HG03469 (cell line): ENCODE measurements around the gene TSPEAR.
"Not testable (repeated sequence)": the region's sequence is repeated elsewhere in the genome, so short reads cannot be mapped to it uniquely, and the experiment has no call there.

Source experiments
- ATAC-seq: cut with Tn5 transposase; IDR thresholded peaks from one replicate; pipeline ENCODE4 v1.9.1; 2021; ENCODE audit warnings: mild to moderate bottlenecking, moderate library complexity, moderate number of reproducible peaks; ENCODE audit not compliant: unreplicated experiment

The TSPEAR gene

GRCh38 chr21:44636209-44637017, 75.0 kb downstream of the TSPEAR start:
- ATAC-seq: no peak

DNA sequence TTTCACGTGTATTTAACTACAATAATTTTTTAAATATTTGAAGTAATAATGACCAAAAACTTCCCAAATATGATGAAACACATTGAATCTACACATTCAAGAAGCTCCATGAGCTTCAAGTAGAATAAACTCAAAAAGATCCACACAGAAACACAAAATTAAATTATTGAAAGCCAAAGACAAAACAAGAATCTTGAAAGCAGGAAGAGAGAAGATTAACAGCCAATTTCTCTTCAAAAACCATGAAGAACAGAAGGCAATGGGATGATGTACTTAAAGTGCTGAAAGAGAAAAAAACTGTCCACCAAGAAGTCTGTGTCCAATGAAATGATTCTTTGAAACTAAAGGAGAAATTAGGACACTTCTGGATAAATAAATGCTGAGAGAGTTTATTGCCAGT, 79.3 kb downstream of the TSPEAR start:
- ATAC-seq: no peak

DNA sequence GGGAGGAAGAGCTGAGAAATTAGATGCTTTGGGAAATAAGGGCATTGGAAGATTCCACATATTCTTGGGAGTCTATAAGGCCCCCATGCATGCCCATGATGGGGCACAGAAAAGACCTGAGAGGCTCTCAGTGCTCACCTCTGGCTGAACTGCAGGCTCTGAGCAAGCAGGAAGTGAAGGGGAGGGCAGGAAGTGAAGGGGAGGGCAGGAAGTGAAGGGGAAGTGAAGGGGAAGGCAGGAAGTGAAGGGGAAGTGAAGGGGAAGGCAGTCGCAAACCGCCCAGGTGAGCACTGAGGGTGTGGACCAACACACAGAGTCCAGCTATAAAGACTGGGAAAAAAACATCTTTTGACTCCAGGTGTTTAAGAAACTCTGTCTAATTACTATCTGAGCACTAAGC, 80.9 kb downstream of the TSPEAR start:
- ATAC-seq: no peak

DNA sequence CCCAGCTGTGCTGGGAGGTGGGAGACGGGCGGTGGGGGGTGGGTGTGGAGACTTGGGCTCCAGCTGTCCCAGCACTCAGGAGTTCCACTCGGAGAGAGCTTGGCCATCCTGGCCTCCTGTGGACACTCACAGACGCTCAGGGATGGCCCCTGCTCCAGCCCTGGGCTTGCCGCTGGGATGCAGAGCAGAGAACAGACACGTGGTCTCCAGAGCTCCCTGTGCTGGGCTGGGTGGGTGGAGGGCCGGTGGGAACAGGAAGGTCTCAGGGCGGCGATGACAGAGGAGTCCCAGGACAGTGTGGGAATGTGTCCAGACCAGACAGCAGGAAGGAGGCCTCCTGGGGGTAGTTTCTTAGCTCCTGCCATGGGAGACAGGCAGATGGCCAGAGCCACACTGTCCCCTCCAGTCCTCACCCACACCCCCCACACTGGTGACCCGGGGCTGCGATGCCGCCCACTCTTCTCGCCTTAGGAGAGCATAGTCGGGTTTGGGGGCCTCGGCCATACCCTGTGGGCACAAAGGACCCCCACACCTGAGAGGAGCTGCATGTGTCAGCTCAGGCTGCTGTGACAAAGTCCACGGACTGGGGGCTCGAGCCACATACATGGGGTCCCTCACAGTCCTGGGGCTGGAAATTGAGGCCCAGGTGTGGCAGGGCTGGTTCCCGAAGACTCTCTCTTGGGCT, 82.5 kb downstream of the TSPEAR start:
- no peak for ATAC-seq

- not testable (repeated sequence) for ATAC-seq
Measured at GRCh38 chr21:44627831-44628233, 83.5 kb downstream of the TSPEAR start.

DNA sequence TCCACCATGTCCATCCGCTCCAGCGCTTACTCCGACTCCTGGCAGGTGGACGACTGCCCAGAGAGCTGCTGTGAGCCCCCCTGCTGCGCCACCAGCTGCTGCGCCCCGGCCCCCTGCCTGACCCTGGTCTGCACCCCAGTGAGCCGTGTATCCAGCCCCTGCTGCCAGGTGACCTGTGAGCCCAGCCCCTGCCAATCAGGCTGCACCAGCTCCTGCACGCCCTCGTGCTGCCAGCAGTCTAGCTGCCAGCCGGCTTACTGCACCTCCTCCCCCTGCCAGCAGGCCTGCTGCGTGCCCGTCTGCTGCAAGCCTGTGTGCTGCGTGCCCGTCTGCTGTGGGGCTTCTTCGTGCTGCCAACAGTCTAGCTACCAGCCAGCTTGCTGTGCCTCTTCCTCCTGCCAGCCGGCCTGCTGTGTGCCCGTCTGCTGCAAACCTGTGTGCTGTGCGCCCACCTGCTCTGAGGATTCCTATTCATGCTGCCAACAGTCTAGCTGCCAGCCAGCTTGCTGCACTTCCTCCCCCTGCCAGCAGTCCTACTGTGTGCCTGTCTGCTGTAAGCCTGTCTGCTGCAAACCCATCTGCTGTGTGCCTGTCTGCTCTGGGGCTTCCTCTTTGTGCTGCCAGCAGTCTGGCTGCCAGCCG, 84.1 kb downstream of the TSPEAR start:
- not testable (repeated sequence) for ATAC-seq

- ATAC-seq: no peak
Measured at GRCh38 chr21:44626673-44627143, 84.7 kb downstream of the TSPEAR start, which contains the start of gene KRTAP10-9. Gene KRTAP10-9, plus strand, starts transcription at chr21:44627093. Its CDS starts 79 bp downstream, at chr21:44627172.

- ATAC-seq: no peak
Measured at GRCh38 chr21:44626262-44626661, 85.1 kb downstream of the TSPEAR start.

DNA sequence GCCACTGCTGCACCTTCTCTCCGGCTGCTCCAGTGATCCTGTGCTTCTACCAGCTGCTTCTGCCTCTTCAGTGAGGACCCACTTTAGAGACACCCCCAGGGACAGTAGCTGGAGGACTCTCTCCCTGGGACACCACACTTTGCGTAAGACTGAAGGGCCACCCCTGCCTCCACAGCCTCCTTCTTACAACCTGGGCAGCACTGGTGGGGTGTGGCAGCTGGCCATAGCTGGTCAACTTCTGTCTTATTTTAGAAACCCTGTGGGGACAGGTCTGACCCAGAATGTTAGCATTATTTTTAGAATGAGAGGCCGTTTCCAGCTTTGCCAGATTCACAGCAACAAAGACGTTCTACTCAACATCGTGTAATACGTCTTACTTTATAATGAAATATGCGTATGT, 85.6 kb downstream of the TSPEAR start:
- ATAC-seq: no peak

DNA sequence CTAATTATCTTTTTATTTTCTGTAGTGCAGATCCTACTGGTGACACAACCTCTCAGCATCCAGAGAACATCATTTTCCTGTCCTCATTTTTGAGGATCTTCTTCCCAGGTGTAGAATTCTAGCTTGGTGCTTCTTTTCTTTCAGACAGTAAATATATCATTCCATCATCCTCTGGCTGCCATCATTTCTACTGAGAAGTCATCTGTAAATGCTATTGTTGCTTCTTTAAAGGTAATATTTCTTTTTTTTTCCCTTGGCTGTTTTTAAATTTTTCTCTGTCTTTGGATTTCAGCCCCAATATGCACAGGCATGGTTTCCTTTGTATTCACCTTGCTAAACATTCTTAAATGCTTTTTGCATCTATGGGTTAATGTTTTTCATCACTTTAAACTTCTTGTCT, 87.8 kb downstream of the TSPEAR start:
- no peak for ATAC-seq

GRCh38 chr21:44619886-44620285, 91.5 kb downstream of the TSPEAR start:
- ATAC-seq: no peak

DNA sequence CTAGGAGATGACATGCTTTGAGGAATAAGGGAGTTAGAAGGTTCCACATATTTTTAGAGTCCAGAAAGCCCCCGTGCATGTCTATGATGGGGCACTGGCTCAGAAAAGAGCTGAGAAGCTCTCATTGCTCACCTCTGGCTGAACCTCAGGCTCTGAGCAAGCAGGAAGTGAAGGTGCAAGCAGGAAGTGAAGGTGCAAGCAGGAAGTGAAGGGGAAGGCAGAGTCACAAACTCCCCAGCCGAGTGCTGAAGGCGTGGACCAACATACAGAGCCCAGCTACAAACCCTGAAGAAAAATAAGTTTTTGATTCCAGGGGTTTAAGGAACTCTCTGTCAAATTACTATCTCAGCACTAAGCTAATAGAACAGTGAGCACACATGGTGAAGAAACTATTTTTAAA, 92.5 kb downstream of the TSPEAR start:
- ATAC-seq: no peak

DNA sequence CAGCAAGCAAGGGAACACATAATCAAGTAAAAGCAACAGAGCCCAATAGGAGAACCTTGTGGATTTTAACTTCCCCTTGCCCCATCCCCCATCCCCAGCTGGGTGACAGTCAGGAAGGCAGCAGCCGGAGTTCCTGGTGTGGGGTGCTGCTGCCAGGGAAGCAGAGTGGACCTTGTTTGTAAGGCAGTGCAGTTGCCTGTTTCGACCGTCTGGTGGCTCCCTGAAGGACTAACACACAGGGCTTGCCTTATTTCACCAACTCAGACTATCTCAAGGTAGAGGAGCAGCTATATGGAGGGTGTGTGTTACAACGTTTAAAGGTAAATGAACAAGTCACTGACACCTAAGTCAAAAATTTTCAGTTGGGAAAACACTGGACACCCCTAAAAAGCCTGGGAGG, 92.9 kb downstream of the TSPEAR start:
- no peak for ATAC-seq

GRCh38 chr21:44617071-44617501, 94.3 kb downstream of the TSPEAR start:
- ATAC-seq: no peak

DNA sequence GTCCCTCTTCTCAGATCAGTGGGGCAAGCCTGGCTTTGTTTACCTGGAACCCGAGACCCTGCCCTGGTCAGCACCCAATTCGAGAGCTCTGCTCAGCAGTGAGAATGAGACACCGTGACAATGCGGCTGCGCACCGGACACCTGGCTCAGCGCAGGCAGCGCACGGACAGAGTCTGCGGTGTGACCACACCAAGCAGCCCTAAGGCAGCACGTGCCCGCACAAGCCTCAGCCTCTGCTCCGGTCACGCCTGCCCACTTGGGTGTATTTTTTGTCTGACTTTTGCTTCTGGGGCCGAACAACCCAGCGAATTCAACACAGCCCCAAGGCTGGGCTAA, 94.8 kb downstream of the TSPEAR start:
- ATAC-seq: no peak

- no peak for ATAC-seq
Measured at GRCh38 chr21:44615911-44616590, 95.3 kb downstream of the TSPEAR start.

GRCh38 chr21:44615466-44615865, 95.9 kb downstream of the TSPEAR start:
- no peak for ATAC-seq

DNA sequence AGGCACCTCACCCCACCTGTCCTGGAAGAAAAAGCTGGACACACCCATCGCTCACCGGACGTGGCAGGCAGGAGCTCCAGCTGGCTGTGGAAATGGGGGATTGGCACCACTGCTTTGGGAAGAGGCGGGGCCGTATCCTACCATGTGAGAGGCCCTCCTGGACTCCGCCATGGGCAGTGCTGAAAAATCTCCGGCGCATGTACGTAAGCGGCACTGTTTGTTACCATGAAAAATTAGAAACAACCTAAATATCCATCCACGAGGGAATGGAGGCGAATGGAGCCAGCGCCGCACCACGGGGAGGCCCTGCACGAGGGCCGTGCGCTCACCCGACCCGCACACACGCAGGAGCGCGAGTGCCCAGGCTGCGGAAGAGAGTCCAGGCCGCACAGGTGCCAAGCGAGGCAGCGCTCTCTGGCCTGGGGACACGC, 96.4 kb downstream of the TSPEAR start:
- ATAC-seq: no peak

- ATAC-seq: no peak
Measured at GRCh38 chr21:44614161-44614631, 97.2 kb downstream of the TSPEAR start.

DNA sequence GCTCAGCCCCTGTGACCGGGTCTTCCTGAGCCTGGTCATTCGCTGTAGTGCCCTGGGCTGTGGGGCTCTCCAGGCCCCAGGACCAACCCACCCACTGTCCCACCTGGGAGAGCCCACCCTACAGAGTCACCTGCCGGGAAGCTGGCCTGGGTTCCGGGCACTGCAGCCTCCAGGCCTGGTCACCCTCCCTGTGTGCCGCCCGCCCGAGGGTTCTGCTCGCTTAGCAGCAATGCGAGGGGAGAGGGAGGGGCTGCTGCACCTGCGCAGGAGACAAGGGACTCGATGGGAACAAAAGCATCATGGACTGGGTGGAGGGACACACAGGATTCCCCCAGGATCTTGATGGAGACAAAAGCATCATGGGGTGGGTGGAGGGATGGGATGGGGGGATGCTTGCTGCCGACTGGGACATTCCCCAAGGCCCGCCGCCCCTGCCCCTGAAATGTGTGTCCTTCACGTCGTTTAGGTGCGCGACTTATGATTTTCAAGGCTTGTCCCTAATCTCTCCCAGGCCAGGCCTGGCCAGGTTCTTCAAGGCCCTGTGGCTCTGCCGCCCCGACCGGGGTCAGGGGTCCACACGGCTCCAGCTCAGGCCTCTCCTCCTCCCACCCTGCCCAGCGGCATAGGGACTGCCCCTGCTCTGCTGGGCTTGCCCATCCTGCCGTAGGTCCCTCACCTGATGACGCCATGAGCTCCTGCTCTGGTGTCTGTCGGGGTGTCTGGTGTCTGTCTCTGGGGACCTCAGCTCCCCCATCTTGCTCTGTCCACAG, 97.8 kb downstream of the TSPEAR start:
- no peak for ATAC-seq
